RWPE2 (cell line): ENCODE measurements around the gene REX1BD.

Experiments used
- ATAC-seq: fragments of 200-7000 bp; cut with Tn5 transposase; 3 replicates; pipeline ENCODE4 v1.9.1; 2021; ENCODE audit warnings: low read depth
- DNase-seq: peaks from one replicate; pipeline ENCODE4 v3.0.0-alpha.2; 2020; ENCODE audit warnings: low spot score
- H3K27ac ChIP-seq: fragments of 450-650 bp; 2 replicates; pipeline ENCODE4 v1.5.1; 2017; ENCODE audit warnings: mild to moderate bottlenecking; ENCODE audit not compliant: poor library complexity, severe bottlenecking
- H3K27me3 ChIP-seq: fragments of 250-450 bp; sonication (Bioruptor Pico); 2 replicates; pipeline ENCODE4 v1.5.1; 2021; ENCODE audit warnings: mild to moderate bottlenecking, moderate library complexity; ENCODE audit not compliant: insufficient read depth, poor library complexity, severe bottlenecking
- H3K36me3 ChIP-seq: fragments of 250-450 bp; sonication (Bioruptor Pico); 2 replicates; pipeline ENCODE4 v1.5.1; 2020; ENCODE audit warnings: low read depth, mild to moderate bottlenecking, moderate library complexity
- H3K4me1 ChIP-seq: fragments of 250-450 bp; sonication (Bioruptor Pico); 2 replicates; pipeline ENCODE4 v1.5.1; 2021; ENCODE audit warnings: mild to moderate bottlenecking, moderate library complexity; ENCODE audit not compliant: insufficient read depth, poor library complexity, severe bottlenecking
- H3K4me3 ChIP-seq: fragments of 250-450 bp; sonication (Bioruptor Pico); 2 replicates; pipeline ENCODE4 v1.5.1; 2021; ENCODE audit warnings: mild to moderate bottlenecking, moderate library complexity; ENCODE audit not compliant: severe bottlenecking
- H3K9me3 ChIP-seq: fragments of 250-450 bp; sonication (Bioruptor Pico); 2 replicates; pipeline ENCODE4 v1.5.1; 2021; ENCODE audit warnings: mild to moderate bottlenecking, moderate library complexity; ENCODE audit not compliant: severe bottlenecking
- CTCF ChIP-seq: fragments of 450-650 bp; IDR thresholded peaks from one replicate; pipeline ENCODE4 v1.5.1; 2017; ENCODE audit warnings: mild to moderate bottlenecking, moderate library complexity; ENCODE audit not compliant: poor library complexity, severe bottlenecking

The REX1BD gene

GRCh38 chr19:18593367-18594095 lies 4.9 kb downstream of the REX1BD start:
- no peak overlapping the region for H3K27ac ChIP-seq
- DNase-seq (peak; percentile 57), ATAC-seq (no peak)
- H3K27me3 ChIP-seq = no peaks in the 10 kb centered on the region
- no peak for TF ChIP-seq CTCF
- peaks cover 8% of the 10 kb centered on the region; the same call in 1 of the 2 replicates for H3K36me3 ChIP-seq
- H3K9me3 ChIP-seq = no peaks in the 10 kb centered on the region
- no peak overlapping the region for H3K4me3 ChIP-seq
- peaks cover 5% of the 10 kb centered on the region for H3K4me1 ChIP-seq

- ATAC-seq (peak; percentile 59), DNase-seq (peak; percentile 54)
- TF ChIP-seq CTCF = peak; percentile 93
- H3K36me3 ChIP-seq = peaks cover 8% of the 10 kb centered on the region; the same call in 1 of the 2 replicates
- no peak overlapping the region for H3K27ac ChIP-seq
- H3K4me1 ChIP-seq = peaks cover 5% of the 10 kb centered on the region
- H3K27me3 ChIP-seq = no peaks in the 10 kb centered on the region
- H3K4me3 ChIP-seq = peak overlapping the region; percentile 21
- no peaks in the 10 kb centered on the region for H3K9me3 ChIP-seq
Observed at GRCh38 chr19:18594096-18594823, 5.7 kb downstream of the REX1BD start.

DNA sequence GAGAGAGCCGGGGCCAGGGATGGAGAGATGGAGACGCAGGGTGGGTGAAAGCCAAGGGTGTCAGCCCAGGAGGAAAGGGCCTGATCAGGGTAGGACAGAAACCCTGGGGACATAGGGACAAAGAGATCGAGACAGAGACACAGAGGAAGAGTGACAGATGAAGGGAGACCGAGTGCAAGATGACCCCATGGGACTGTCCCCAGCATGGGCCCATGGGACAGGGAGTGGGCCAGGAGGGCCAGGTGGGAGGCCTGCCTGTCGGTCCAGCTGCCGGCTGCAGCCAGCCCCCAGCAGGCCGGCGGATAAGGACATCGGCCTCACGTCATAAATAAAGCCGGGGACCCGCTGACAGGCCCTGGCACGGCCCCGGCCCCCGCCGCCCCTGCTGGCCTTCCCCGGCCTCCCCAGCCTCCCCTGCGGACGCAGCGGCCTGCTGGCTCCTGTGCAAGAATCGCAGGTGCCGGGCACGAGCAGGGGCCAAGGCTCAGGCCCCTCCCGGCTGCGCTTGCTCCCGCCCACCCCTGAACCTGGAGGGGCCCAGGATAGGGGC lies 6.3 kb downstream of the REX1BD start:
- peak; percentile 51 for DNase-seq
- no peak for TF ChIP-seq CTCF
- Histone ChIP-seq H3K27me3 (no peaks in the 10 kb centered on the region), H3K4me1 (peaks cover under 1% of the 10 kb centered on the region), H3K9me3 (no peaks in the 10 kb centered on the region), H3K36me3 (peaks cover 8% of the 10 kb centered on the region; the same call in 1 of the 2 replicates), H3K27ac (no peak overlapping the region), H3K4me3 (peak overlapping the region; percentile 21)
- no peak for ATAC-seq

DNA sequence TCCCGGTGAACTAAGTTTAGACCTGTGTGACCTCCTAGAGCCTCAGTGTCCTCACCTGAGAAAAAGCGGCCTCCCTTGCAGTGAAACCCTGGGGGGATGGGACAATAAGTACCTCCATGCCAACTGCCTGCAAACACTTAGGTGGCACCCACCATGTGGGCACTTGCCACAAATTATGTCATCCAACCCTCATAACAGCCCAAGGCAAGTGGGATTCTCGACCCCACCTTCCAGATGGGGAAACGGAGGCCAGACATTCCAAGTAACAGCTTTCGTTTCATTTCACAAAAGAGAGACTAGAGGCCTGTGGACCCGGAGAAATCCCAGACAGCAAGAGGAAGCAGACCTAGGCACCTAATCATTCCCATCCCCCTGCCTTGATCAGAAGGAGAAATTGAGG lies 6.9 kb downstream of the REX1BD start:
- TF ChIP-seq CTCF = no peak
- Histone ChIP-seq H3K27me3 (no peaks in the 10 kb centered on the region), H3K4me3 (no peak overlapping the region), H3K36me3 (peaks cover 8% of the 10 kb centered on the region; the same call in 1 of the 2 replicates), H3K27ac (no peak overlapping the region), H3K4me1 (no peaks in the 10 kb centered on the region), H3K9me3 (no peaks in the 10 kb centered on the region)
- ATAC-seq (no peak), DNase-seq (no peak)
